GM10248 (cell line): ENCODE measurements around the gene COX6A2.
"Not testable (repeated sequence)": the region's sequence is repeated elsewhere in the genome, so short reads cannot be mapped to it uniquely, and the experiment has no call there.

Source experiments
- CTCF ChIA-PET: fragments of 300-600 bp; sonication (Branson Sonifier 250); formaldehyde crosslinking; extraction: SDS; loops from one replicate; lab custom pipeline; 2021; ENCODE audit warnings: antibody characterized with exemption; lab: Yijun Ruan, JAX
- POLR2A ChIA-PET: fragments of 350-650 bp; sonication (Branson Sonifier 250); formaldehyde crosslinking; extraction: SDS; loops from one replicate; lab custom pipeline; 2020; ENCODE audit warnings: antibody characterized with exemption; lab: Yijun Ruan, JAX
- DNase-seq: peaks from one replicate; pipeline ENCODE4 v3.0.0; 2012; ENCODE audit errors: extremely low spot score
- TF ChIP-seq, protein P1 (sequence below): IDR thresholded peaks from 2 replicates; pipeline ENCODE4 v1.5.1; 2012; ENCODE audit warnings: mild to moderate bottlenecking, low read depth; ENCODE audit errors: extremely low read depth, missing control alignments, control extremely low read depth

COX6A2 gene

DNA sequence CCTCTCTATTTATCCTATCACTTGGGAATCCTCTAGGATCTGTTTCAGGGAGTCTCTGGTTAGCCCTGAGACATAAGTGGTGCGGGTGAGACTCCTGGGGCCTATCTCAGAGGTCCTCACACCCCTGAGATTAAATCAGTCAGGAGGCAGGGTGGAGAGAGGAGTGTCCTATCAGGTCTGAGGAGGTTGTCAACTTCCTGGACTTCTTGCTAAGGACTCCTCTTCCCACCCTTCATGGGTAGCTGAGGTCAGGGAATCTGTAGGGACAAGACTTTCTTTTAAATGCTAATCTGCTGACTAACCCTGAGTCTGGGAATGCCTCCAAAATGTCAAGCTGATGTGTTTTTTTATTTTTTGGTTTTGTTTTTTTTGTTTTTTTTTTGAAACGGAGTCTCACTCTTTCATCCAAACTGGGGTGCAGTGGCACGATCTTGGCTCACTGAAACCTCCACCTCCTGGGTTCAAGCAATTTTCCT, 24.5 kb upstream of the COX6A2 start:
- CTCF ChIA-PET: interaction anchor here (0.9 to 2.0 kb wide), 5 partner anchors 9 to 415 kb away, joined by 3 to 14 read pairs (median 5); partner anchors contain the start of gene ZNF843
- TF ChIP-seq, protein P1, sequence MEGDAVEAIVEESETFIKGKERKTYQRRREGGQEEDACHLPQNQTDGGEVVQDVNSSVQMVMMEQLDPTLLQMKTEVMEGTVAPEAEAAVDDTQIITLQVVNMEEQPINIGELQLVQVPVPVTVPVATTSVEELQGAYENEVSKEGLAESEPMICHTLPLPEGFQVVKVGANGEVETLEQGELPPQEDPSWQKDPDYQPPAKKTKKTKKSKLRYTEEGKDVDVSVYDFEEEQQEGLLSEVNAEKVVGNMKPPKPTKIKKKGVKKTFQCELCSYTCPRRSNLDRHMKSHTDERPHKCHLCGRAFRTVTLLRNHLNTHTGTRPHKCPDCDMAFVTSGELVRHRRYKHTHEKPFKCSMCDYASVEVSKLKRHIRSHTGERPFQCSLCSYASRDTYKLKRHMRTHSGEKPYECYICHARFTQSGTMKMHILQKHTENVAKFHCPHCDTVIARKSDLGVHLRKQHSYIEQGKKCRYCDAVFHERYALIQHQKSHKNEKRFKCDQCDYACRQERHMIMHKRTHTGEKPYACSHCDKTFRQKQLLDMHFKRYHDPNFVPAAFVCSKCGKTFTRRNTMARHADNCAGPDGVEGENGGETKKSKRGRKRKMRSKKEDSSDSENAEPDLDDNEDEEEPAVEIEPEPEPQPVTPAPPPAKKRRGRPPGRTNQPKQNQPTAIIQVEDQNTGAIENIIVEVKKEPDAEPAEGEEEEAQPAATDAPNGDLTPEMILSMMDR: no peak
- POLR2A ChIA-PET: no interaction called here
- DNase-seq: no peak

DNA sequence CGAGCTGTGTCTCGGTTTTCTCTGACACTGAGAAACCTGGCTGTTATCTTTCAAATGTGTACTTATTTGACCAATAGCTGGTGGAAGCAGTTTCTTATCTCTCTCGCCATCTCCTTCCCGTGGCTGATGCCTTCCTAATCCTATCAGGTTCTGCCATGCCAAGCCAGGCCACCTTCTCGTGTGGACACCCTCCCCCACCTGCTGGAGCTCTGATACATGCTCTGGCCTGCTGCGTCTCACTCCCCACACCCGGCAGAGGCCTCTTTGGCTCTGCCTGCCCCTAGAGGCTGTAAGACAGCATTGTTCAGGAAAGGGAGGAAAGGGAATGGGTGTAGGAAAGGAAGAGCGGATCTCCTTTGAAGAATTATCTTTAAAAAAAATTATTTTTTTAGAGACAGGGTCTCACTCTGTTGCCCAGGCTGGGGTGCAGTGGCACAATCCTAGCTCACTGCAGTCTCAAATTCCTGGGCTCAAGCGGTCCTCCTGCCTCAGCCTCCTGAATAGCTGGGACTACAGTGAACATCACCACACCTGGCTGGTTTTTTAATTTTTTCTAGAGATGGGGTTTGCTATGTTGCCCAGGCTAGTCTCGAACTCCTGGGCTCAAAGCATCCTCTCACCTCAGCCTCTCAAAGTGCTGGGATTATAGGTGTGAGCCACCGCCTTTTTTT, 23.7 kb upstream of the COX6A2 start:
- no peak for DNase-seq
- ChIA-PET CTCF (interaction anchor here (1.0 to 2.0 kb wide), 6 partner anchors 8 to 416 kb away, joined by 3 to 14 read pairs (median 4); partner anchors contain the start of genes ARMC5 and ZNF843), POLR2A (interaction anchor here (0.8 kb wide), 1 partner anchor 9 kb away, joined by 3 read pairs; the partner anchor contains the start of gene ZNF843)
- TF ChIP-seq, protein P1: peak; percentile 13

DNA sequence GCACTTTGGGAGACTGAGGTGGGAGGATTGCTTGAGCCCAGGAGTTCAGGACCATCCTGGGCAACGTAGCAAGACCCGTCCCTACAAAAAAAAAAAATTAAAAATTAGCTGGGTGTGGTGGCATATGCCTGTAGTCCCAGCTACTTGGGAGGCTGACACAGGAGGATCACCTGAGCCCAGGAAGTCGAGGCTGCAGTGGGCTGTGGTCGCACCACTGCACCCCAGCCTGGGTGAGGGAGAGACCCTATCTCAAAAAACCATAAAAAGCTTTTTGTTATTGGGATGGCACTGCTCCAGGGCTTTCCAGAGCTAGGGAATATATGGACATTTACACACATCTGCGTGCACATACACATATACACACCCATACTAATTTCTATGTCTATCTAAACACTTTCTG, 23.0 kb upstream of the COX6A2 start:
- POLR2A ChIA-PET: interaction anchor here (0.8 kb wide), 1 partner anchor 9 kb away, joined by 3 read pairs; the partner anchor contains the start of gene ZNF843

DNA sequence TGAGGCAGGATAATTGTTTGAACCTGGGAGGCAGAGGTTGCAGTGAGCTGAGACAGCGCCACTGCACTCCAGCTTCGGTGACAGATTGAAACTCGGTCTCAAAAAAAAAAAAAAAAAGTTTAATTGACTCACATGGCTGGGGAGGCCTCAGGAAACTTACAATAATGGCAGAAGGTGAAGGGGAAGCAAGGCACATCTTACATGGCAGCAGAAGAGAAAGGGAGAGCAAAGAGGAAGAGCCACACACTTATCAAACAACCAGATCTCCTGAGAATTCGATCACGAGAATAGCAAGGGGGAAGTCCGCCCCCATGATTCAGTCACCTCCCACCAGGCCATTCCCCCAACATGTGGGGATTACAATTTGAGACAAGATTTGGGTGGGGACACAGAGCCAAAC, 17.8 kb upstream of the COX6A2 start:
- DNase-seq, POLR2A ChIA-PET: not testable (repeated sequence)
- CTCF ChIA-PET: interaction anchor here (3.7 to 8.2 kb wide), 2 partner anchors 13 to 462 kb away, joined by 28 to 105 read pairs; partner anchors contain the start of genes ARMC5 and HSD3B7

More for the DNA sequence above, 23.0 kb upstream of the COX6A2 start:
- no peak for DNase-seq
- CTCF ChIA-PET: interaction anchor here (1.0 to 2.0 kb wide), 6 partner anchors 8 to 417 kb away, joined by 3 to 14 read pairs (median 4); partner anchors contain the start of genes ARMC5 and ZNF843
- TF ChIP-seq, protein P1: no peak

DNA sequence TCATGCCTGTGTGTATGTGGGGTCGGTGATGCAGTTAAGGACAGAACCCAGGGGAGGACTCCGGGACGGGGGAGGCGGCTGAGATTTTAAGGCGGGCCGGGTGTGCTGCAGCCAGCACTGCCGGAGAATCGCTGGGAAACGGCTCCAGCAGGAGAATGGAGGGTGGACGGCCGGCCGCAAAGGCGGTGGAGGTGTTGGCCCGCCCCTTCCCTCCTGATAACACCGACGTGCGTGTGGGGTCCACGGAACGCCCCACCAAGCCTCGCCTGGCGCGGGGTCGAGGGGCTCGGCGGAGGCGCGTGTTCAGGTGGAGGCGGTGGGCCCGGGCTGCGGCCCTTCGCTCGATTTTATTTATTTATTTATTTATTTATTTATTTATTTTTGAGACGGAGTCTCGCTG, 13.8 kb upstream of the COX6A2 start:
- DNase-seq: no peak
- ChIA-PET CTCF (interaction anchor here (0.7 to 8.2 kb wide), 19 partner anchors 10 to 535 kb away, joined by 3 to 105 read pairs (median 4); partner anchors contain the start of genes ARMC5, COX6A2, HSD3B7 and PYCARD), POLR2A (interaction anchor here (1.0 kb wide), 1 partner anchor 10 kb away, joined by 3 read pairs; no protein-coding TSS in a partner anchor)
- TF ChIP-seq, protein P1: no peak

DNA sequence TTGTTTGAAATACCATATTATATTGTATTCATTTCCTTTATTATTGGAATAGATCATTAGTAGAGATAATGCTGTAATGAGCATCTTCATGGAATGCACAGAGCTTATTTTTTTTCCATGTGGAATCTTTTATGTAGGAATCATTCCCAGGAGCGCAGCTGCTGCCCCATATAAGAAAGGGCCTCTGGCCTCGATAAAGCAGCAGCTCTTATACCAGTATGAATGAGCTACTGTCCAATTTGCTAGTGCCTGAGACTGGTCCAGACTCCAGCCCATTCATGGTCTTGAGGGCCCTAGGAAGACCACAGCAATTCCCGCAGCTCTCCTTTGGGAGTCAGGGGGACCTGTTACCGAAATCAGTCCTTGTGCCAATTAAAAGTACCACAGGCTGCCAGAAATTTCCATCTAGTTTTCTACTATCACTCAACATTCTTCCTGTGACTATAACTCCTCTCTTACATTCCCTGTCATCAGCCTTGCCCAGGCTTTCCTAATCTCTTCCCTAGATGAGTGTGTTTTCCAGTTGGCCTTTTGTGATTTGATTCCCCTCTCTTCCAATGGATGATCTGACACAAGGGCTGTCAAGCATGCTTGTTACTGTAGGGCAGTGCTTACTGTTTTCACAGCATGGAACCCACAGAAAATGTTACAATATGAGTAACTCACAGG, 12.5 kb upstream of the COX6A2 start:
- DNase-seq: no peak
- TF ChIP-seq, protein P1: no peak
- ChIA-PET POLR2A (interaction anchor here (0.9 kb wide), 1 partner anchor 257 kb away, joined by 3 read pairs; no protein-coding TSS in a partner anchor), CTCF (interaction anchor here (0.9 to 8.2 kb wide), 8 partner anchors 10 to 456 kb away, joined by 3 to 105 read pairs (median 6); partner anchors contain the start of genes ARMC5, HSD3B7 and RUSF1)
